PFSK-1 (cell line): ENCODE measurements around the gene MTTP.

Source experiments
- POLR2AphosphoS5 ChIP-seq: IDR thresholded peaks from 2 replicates; pipeline ENCODE4 v1.6.1; 2012; ENCODE audit warnings: low read depth, mild to moderate bottlenecking, control low read depth, low read length, moderate library complexity
- REST ChIP-seq, 2 experiments: IDR thresholded peaks; 2 replicates each; pipeline versions ENCODE4 v1.6.1 to v1.8.0; 2011 to 2012; ENCODE audit warnings: low read depth in 2 of 2, low read length in 2 of 2, control low read depth in 1 of 2, inconsistent platforms in 1 of 2, mild to moderate bottlenecking in 1 of 2, moderate library complexity in 1 of 2; ENCODE audit not compliant: insufficient read depth in 1 of 2
- SIN3A ChIP-seq: IDR thresholded peaks from 2 replicates; pipeline ENCODE4 v1.6.1; 2012; ENCODE audit warnings: mild to moderate bottlenecking, low read length, moderate library complexity, borderline replicate concordance; ENCODE audit not compliant: insufficient read depth

- TF ChIP-seq REST (IDR thresholded peaks at IDR 0.05; ENCODE audit: insufficient read depth in 1 of 2, low read depth in 2 of 2, low read length in 2 of 2) (no peak), SIN3A (no peak), POLR2AphosphoS5 (no peak)
Measured at GRCh38 chr4:99644453-99644852, 69.8 kb downstream of the MTTP start.
